ENCODE measurements around the gene ODR4.

- no peak for TF ChIP-seq POLR2AphosphoS5 (IDR thresholded peaks at IDR 0.05; ENCODE audit: low read depth, low read length)
- TF ChIP-seq TAF1 (IDR thresholded peaks at IDR 0.05; ENCODE audit: low read depth, low read length) = no peak
- no peak; the same call in 1 of the 2 replicates for TF ChIP-seq POLR2A (IDR thresholded peaks at IDR 0.05; ENCODE audit: low read depth, low read length)
- TF ChIP-seq SPI1 (IDR thresholded peaks at IDR 0.05; ENCODE audit: low read depth, low read length) = no peak
- no peak for TF ChIP-seq PAX5 (IDR thresholded peaks at IDR 0.05; ENCODE audit: insufficient read depth, low read length, severe bottlenecking)
- TF ChIP-seq POU2F2 (IDR thresholded peaks at IDR 0.05; ENCODE audit: low read depth, low read length) = no peak
Measured at GRCh38 chr1:186375929-186376319, 286 bp downstream of the ODR4 start.

Data from GM12891 (cell line).